Right lobe of liver (tissue), 6 donors: Measurements from ENCODE around the gene EDDM3A. TPM values are rescaled to one million over a fixed set of nuclear protein-coding genes. Genes with fewer than 3 reads are reported as not detected.

Experiments
- ATAC-seq, 4 donors: fragments of 200-7000 bp; cut with Tn5 transposase; one replicate each; pipeline ENCODE4 v1.9.1; 2020; ENCODE audit warnings: mild to moderate bottlenecking in 4 of 4, moderate library complexity in 4 of 4
- DNase-seq, 3 donors: peaks; one replicate each; pipeline ENCODE4 v3.0.0-alpha.2; 2020
- H3K27ac ChIP-seq, 3 donors: fragments of 200-600 bp; one replicate each; pipeline ENCODE4 v1.8.0; 2022
- H3K27me3 ChIP-seq, 2 donors: fragments of 200-600 bp; one replicate each; pipeline ENCODE4 v1.8.0; 2022
- H3K36me3 ChIP-seq, 4 donors: fragments of 200-600 bp; sonication (generic) in 1 of 4; one replicate each; pipeline versions ENCODE4 v1.5.1 to v1.8.0; 2017 to 2022; ENCODE audit warnings: control low read depth in 1 of 4
- H3K4me1 ChIP-seq, 4 donors: fragments of 200-600 bp; sonication (generic) in 1 of 4; one replicate each; pipeline versions ENCODE4 v1.5.1 to v1.8.0; 2017 to 2022; ENCODE audit warnings: control low read depth in 1 of 4
- H3K4me3 ChIP-seq, 3 donors: fragments of 200-600 bp; one replicate each; pipeline ENCODE4 v1.8.0; 2022
- H3K9me3 ChIP-seq, 4 donors: fragments of 200-600 bp; sonication (generic) in 1 of 4; one replicate each; pipeline versions ENCODE4 v1.5.1 to v1.8.0; 2017 to 2022; ENCODE audit warnings: control low read depth in 1 of 4
- CTCF ChIP-seq, 4 donors: fragments of 200-600 bp in 3 of 4; fragments of 450-650 bp in 1 of 4; IDR thresholded peaks; one replicate each; pipeline versions ENCODE4 v1.5.1 to v1.8.0; 2016 to 2022; ENCODE audit warnings: antibody characterized with exemption in 4 of 4, mild to moderate bottlenecking in 2 of 4
- POLR2A ChIP-seq: fragments of 450-650 bp; IDR thresholded peaks from one replicate; pipeline ENCODE4 v1.6.1; 2017; ENCODE audit warnings: antibody characterized with exemption, mild to moderate bottlenecking
- WGBS: methylation state at CpG from one replicate; pipeline ENCODE4 v1.1.6; 2018; ENCODE audit warnings: low coverage, low lambda C conversion rate; ENCODE audit not compliant: insufficient coverage; ENCODE audit errors: missing lambda C conversion rate; 5-methylcytosine and 5-hydroxymethylcytosine counted together
- intact Hi-C, 2 donors: fragments of 100-400 bp; cut with DNase I; formaldehyde crosslinking; loops; one replicate each; pipeline versions ENCODE4 v1.11.2 to v1.14.1; 2022
- total RNA-seq, 6 experiments: library from RNA; depleted of rRNA in 2 of 6; stranded (reverse); fragments of >200 nt in 2 of 6; fragmentation: NEBNext Ultra II Directional in 3 of 6; extraction: Animal tissue kit (Norgen Biotek cat#: 25700) in 3 of 6; gene quantifications; one replicate each; pipeline versions ENCODE4 v1.1.0 to v1.2.4, GENCODE V29; 2016 to 2023
- donor health status: DM: no; HTN: yes; CAD: no.
- donor health status: DM: no; HTN: no; CAD: no.
- donor health status: DM: no; HTN: no; CAD: no.
- donor health status: DM: no; HTN: yes; CAD: no.
- donor health status: DM: no; HTN: yes; CAD: no.

EDDM3A gene
- total RNA-seq, 6 experiments from 2014 or later: not detected

GRCh38 chr14:20789230-20789813 is 43.6 kb downstream of the EDDM3A start:
- intact Hi-C loops: no loop called here
- Histone ChIP-seq H3K4me3 (no peak overlapping the region), H3K27ac (no peak overlapping the region), H3K36me3 (no peaks in the 10 kb centered on the region), H3K9me3 (no peaks in the 10 kb centered on the region), H3K4me1 (no peaks in the 10 kb centered on the region), H3K27me3 (no peaks in the 10 kb centered on the region)
- TF ChIP-seq POLR2A (no peak), CTCF (IDR thresholded peaks at IDR 0.05) (no peak)
- ATAC-seq (peak in 2 of 4 donors; percentile 24 to 34), DNase-seq (no peak)
- WGBS: 39% methylated on average over 3 of the region's 3 CpGs

- Histone ChIP-seq H3K4me3 (no peak overlapping the region), H3K27ac (no peak overlapping the region), H3K9me3 (no peaks in the 10 kb centered on the region), H3K4me1 (no peaks in the 10 kb centered on the region), H3K27me3 (no peaks in the 10 kb centered on the region), H3K36me3 (no peaks in the 10 kb centered on the region)
- TF ChIP-seq CTCF (IDR thresholded peaks at IDR 0.05): no peak
- TF ChIP-seq POLR2A: no peak
- DNase-seq (no peak), ATAC-seq (no peak)
- 90% methylated on average over 8 of the region's 13 CpGs for WGBS
- intact Hi-C loops: no loop called here
These were observed 44.9 kb downstream of the EDDM3A start for GRCh38 chr14:20790464-20791116.

- TF ChIP-seq CTCF (IDR thresholded peaks at IDR 0.05): no peak
- no peak for TF ChIP-seq POLR2A
- no peaks in the 10 kb centered on the region for H3K4me1 ChIP-seq
- WGBS: 52% methylated on average over 4 of the region's 7 CpGs
- H3K4me3 ChIP-seq: no peak overlapping the region
- DNase-seq (no peak), ATAC-seq (no peak)
- no peak overlapping the region for H3K27ac ChIP-seq
- H3K9me3 ChIP-seq: no peaks in the 10 kb centered on the region
- intact Hi-C loops: no loop called here
- H3K36me3 ChIP-seq: no peaks in the 10 kb centered on the region
- no peaks in the 10 kb centered on the region for H3K27me3 ChIP-seq
These were observed 45.5 kb downstream of the EDDM3A start for GRCh38 chr14:20791187-20791586.

GRCh38 chr14:20791597-20791996 is 45.9 kb downstream of the EDDM3A start:
- no peak overlapping the region for H3K27ac ChIP-seq
- TF ChIP-seq CTCF (IDR thresholded peaks at IDR 0.05): no peak
- TF ChIP-seq POLR2A: no peak
- no peak for DNase-seq
- ATAC-seq: no peak
- intact Hi-C loops: no loop called here
- no peaks in the 10 kb centered on the region for H3K9me3 ChIP-seq
- no peak overlapping the region for H3K4me3 ChIP-seq
- WGBS: 54% methylated on average over 2 of the region's 2 CpGs
- no peaks in the 10 kb centered on the region for H3K27me3 ChIP-seq
- no peaks in the 10 kb centered on the region for H3K36me3 ChIP-seq
- no peaks in the 10 kb centered on the region for H3K4me1 ChIP-seq
